Measurements from ENCODE around the gene CRISPLD2. TPM values are rescaled to one million over a fixed set of nuclear protein-coding genes. Genes with fewer than 3 reads are reported as not detected.

The CRISPLD2 gene
- total and polyA plus RNA-seq, 10 of the 15 experiments (the other 5 are each of a cell fraction or from before 2014, with no cell fraction given) = 0.03 to 0.30 (median 0.08) TPM; not detected in 5

DNA sequence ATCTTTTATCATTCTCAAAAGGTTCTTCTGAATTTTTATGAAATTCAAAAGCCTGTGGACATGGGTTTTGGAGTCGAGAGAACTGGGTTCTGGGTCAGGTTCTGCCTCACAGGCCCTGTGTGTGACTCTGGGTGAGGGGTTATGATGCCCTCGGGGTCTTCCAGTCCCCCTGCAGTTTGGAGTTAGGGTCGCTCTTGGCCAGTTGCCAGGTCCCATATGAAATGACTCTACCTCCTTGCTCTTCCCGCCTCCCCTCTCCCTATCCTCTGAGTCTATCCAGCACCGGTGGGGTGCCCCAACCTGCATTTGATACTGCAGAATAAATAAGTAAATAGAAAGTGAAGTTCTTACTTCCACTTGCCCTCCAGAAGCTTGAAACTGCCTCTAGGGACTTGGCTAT is 137.4 kb downstream of the CRISPLD2 start:
- Histone ChIP-seq H3K79me2 (ENCODE audit: control insufficient read depth, insufficient read depth, low read length) (no peaks in the 10 kb centered on the region), H3K27me3 (replicated peaks in 1 of 2; ENCODE audit: control insufficient read depth in 2 of 2, insufficient read depth in 2 of 2, low read length in 1 of 2) (no peaks in the 10 kb centered on the region), H3K9me3 (replicated peaks; ENCODE audit: control insufficient read depth, insufficient read depth, low read length) (no peaks in the 10 kb centered on the region; the same call in 2 of the 3 replicates), H3K4me3 (no peak overlapping the region), H3K36me3 (ENCODE audit: control insufficient read depth in 2 of 2, insufficient read depth in 2 of 2, low read length in 1 of 2) (no peaks in the 10 kb centered on the region), H4K20me1 (ENCODE audit: control insufficient read depth, insufficient read depth) (no peaks in the 10 kb centered on the region), H3K9ac (ENCODE audit: control insufficient read depth, insufficient read depth, low read length) (no peak overlapping the region), H3K27ac (ENCODE audit: control insufficient read depth, insufficient read depth) (no peak overlapping the region), H3K4me2 (ENCODE audit: control insufficient read depth, insufficient read depth) (no peak overlapping the region), H2AFZ (ENCODE audit: control insufficient read depth, low read depth, low read length) (no peak overlapping the region), H3K4me1 (ENCODE audit: control insufficient read depth, insufficient read depth, low read length) (peaks cover 4% of the 10 kb centered on the region; the same call in 1 of the 2 replicates)
- intact Hi-C loops (cut with micrococcal nuclease; ENCODE audit: unreplicated experiment) = no loop called here
- ATAC-seq (no peak), FAIRE-seq (no peak), DNase-seq (ENCODE audit: low read depth, low spot score) (no peak)
- RAD21 ChIA-PET (ENCODE audit: unreplicated experiment) = interaction anchor here (1.4 kb wide), 1 partner anchor 14 kb away, joined by 4 read pairs; no protein-coding TSS in a partner anchor
- no TSS peak for BruUV-seq (replicated peaks)
- SMC1A ChIA-PET (ENCODE audit: uncharacterized antibody, unreplicated experiment) = no interaction called here
- POLR2A ChIA-PET = no interaction called here
- TF ChIP-seq EGR1 (IDR thresholded peaks at IDR 0.05; ENCODE audit: borderline replicate concordance in 1 of 2, low read depth in 2 of 2, low read length in 2 of 2) (no peak), FOXK2 (IDR thresholded peaks at IDR 0.05) (no peak), HDGF (IDR thresholded peaks at IDR 0.05) (no peak), STAT1 (conservative IDR thresholded peaks at IDR 0.05) (no peak), ETV6 (conservative IDR thresholded peaks at IDR 0.05 in 1 of 2, IDR thresholded peaks at IDR 0.05 in 1 of 2; ENCODE audit: borderline replicate concordance in 1 of 2, low read depth in 1 of 2) (no peak), MXI1 (IDR thresholded peaks at IDR 0.05; ENCODE audit: low read depth, low read length) (no peak), SIX5 (IDR thresholded peaks at IDR 0.05; ENCODE audit: low read depth, low read length, severe bottlenecking) (no peak), RFX5 (IDR thresholded peaks at IDR 0.05; ENCODE audit: low read depth, low read length) (no peak), ZSCAN29 (IDR thresholded peaks at IDR 0.05) (no peak), RCOR1 (conservative IDR thresholded peaks at IDR 0.05; ENCODE audit: low read depth, low read length) (no peak), POLR2AphosphoS2 (IDR thresholded peaks at IDR 0.05; ENCODE audit: low read depth, low read length) (no peak), RB1 (IDR thresholded peaks at IDR 0.05; ENCODE audit: borderline replicate concordance) (no peak), RBBP5 (conservative IDR thresholded peaks at IDR 0.05) (no peak), MYB (IDR thresholded peaks at IDR 0.05; ENCODE audit: borderline replicate concordance, low read depth, low read length) (no peak)
- TF ChIP-seq, protein P1, sequence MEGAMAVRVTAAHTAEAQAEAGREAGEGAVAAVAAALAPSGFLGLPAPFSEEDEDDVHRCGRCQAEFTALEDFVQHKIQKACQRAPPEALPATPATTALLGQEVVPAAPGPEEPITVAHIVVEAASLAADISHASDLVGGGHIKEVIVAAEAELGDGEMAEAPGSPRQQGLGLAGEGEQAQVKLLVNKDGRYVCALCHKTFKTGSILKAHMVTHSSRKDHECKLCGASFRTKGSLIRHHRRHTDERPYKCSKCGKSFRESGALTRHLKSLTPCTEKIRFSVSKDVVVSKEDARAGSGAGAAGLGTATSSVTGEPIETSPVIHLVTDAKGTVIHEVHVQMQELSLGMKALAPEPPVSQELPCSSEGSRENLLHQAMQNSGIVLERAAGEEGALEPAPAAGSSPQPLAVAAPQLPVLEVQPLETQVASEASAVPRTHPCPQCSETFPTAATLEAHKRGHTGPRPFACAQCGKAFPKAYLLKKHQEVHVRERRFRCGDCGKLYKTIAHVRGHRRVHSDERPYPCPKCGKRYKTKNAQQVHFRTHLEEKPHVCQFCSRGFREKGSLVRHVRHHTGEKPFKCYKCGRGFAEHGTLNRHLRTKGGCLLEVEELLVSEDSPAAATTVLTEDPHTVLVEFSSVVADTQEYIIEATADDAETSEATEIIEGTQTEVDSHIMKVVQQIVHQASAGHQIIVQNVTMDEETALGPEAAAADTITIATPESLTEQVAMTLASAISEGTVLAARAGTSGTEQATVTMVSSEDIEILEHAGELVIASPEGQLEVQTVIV (IDR thresholded peaks at IDR 0.05; ENCODE audit: borderline replicate concordance, partially characterized antibody) = no peak
- TF ChIP-seq, protein P2, sequence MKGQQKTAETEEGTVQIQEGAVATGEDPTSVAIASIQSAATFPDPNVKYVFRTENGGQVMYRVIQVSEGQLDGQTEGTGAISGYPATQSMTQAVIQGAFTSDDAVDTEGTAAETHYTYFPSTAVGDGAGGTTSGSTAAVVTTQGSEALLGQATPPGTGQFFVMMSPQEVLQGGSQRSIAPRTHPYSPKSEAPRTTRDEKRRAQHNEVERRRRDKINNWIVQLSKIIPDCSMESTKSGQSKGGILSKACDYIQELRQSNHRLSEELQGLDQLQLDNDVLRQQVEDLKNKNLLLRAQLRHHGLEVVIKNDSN (IDR thresholded peaks at IDR 0.05; ENCODE audit: borderline replicate concordance, extremely low read length, insufficient read depth, low read depth, low read length) = no peak
- TF ChIP-seq, protein P3, sequence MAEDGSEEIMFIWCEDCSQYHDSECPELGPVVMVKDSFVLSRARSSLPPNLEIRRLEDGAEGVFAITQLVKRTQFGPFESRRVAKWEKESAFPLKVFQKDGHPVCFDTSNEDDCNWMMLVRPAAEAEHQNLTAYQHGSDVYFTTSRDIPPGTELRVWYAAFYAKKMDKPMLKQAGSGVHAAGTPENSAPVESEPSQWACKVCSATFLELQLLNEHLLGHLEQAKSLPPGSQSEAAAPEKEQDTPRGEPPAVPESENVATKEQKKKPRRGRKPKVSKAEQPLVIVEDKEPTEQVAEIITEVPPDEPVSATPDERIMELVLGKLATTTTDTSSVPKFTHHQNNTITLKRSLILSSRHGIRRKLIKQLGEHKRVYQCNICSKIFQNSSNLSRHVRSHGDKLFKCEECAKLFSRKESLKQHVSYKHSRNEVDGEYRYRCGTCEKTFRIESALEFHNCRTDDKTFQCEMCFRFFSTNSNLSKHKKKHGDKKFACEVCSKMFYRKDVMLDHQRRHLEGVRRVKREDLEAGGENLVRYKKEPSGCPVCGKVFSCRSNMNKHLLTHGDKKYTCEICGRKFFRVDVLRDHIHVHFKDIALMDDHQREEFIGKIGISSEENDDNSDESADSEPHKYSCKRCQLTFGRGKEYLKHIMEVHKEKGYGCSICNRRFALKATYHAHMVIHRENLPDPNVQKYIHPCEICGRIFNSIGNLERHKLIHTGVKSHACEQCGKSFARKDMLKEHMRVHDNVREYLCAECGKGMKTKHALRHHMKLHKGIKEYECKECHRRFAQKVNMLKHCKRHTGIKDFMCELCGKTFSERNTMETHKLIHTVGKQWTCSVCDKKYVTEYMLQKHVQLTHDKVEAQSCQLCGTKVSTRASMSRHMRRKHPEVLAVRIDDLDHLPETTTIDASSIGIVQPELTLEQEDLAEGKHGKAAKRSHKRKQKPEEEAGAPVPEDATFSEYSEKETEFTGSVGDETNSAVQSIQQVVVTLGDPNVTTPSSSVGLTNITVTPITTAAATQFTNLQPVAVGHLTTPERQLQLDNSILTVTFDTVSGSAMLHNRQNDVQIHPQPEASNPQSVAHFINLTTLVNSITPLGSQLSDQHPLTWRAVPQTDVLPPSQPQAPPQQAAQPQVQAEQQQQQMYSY (CRISPR knock-in tag; IDR thresholded peaks at IDR 0.05) = no peak
- in situ Hi-C loops (cut with MboI) = loop anchor here (25.0 kb wide), 2 partner anchors 320 to 445 kb away; partner anchors contain the start of genes KLHL36 and MEAK7
- CTCF ChIA-PET = interaction anchor here (1.6 kb wide), 1 partner anchor 14 kb away, joined by 6 read pairs; no protein-coding TSS in a partner anchor
- WGBS (ENCODE audit: insufficient coverage, insufficient replicate concordance, low lambda C conversion rate, missing lambda C conversion rate) = 20% methylated on average over 5 of the region's 5 CpGs

All from GM12878 (cell line).